H1 (cell line): ENCODE data around the gene AVL9. TPM values are rescaled to one million over a fixed set of nuclear protein-coding genes. Genes with fewer than 3 reads are reported as not detected.

ENCODE experiments used
- KDM5A ChIP-seq: fragments of 200-600 bp; IDR thresholded peaks from 2 replicates; pipeline ENCODE4 v1.7.1; 2012; ENCODE audit warnings: mild to moderate bottlenecking, low read length, inconsistent platforms, mixed read lengths
- SIN3A ChIP-seq, 2 experiments: IDR thresholded peaks in 1 of 2; conservative IDR thresholded peaks in 1 of 2; 2 replicates each; pipeline ENCODE4 v1.6.1; 2011 to 2012; ENCODE audit warnings: low read length in 2 of 2, improper control_type of control experiment in 1 of 2, low read depth in 1 of 2, mild to moderate bottlenecking in 1 of 2
- SP2 ChIP-seq: IDR thresholded peaks from 2 replicates; pipeline ENCODE4 v1.6.1; 2012; ENCODE audit warnings: mild to moderate bottlenecking, low read length, inconsistent platforms
- TAF1 ChIP-seq: IDR thresholded peaks from 2 replicates; pipeline ENCODE4 v1.6.1; 2011; ENCODE audit warnings: mild to moderate bottlenecking, low read depth, low read length
- TBP ChIP-seq: IDR thresholded peaks from 2 replicates; pipeline ENCODE4 v1.6.1; 2011; ENCODE audit warnings: low read depth, low read length, improper control_type of control experiment
- polyA plus RNA-seq, 7 experiments: library from polyadenylated mRNA; depleted of rRNA in 3 of 7; stranded (reverse) in 5 of 7; unstranded in 2 of 7; fragments of >200 nt in 5 of 7; fragments of 200-250 nt in 2 of 7; gene quantifications; 1 replicate in 5 of 7; 2 replicates in 1 of 7; 4 replicates in 1 of 7; pipeline versions ENCODE4 v1.2.1 to v1.2.3, GENCODE V29; 2011 to 2013; ENCODE audit warnings: missing spikeins in 2 of 7, mixed read lengths in 2 of 7
- total RNA-seq: library from RNA; stranded (reverse); fragmentation: NEBNext Ultra II Directional; extraction: Animal tissue kit (Norgen Biotek cat#: 25700); gene quantifications from 2 replicates; pipeline ENCODE4 v1.2.1, GENCODE V29; 2021

AVL9 gene
- total and polyA plus RNA-seq, 2 of the 8 experiments (the other 6 are each of a cell fraction or from before 2014, with no cell fraction given), result 15.5 to 42.1 TPM

DNA sequence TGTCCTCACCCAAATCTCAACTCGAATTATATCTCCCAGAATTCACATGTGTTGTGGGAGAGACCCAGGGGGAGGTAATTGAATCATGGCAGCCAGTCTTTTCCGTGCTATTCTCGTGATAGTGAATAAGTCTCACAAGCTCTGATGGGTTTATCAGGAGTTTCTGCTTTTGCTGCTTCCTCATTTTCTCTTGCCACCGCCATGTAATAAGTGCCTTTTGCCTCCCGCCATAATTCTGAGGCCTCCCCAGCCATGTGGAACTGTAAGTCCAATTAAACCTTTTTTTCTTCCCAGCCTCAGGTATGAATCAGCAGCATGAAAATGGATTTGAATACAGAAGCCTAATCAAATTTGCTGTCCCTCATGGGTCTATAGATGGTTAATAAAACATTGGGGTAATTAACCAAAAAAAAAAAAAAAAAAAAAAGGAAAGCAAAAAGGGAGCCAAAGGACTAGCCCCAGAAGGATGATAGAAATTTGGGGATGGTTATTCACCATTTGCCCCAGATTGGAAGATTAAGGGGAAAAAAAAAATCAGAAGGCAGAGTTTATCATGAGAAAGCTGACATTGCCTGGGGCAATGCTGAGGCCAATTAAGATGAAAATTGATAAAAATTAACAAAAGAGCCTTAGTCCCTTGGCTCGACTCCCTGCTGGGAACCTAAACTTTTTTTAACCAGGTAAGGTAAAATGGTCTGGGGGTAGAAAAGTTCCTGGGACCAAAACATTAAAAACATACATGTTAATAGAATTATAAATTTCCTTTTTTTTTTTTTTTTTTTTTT lies 27.6 kb downstream of the AVL9 start (continued):
- no peak for TF ChIP-seq TBP
- no peak for TF ChIP-seq TAF1
- TF ChIP-seq KDM5A, result no peak
- TF ChIP-seq SIN3A (conservative IDR thresholded peaks at IDR 0.05 in 1 of 2, IDR thresholded peaks at IDR 0.05 in 1 of 2; ENCODE audit: low read depth in 1 of 2, low read length in 2 of 2), result no peak
- TF ChIP-seq SP2, result no peak
